Superior temporal gyrus (tissue), 1 donor: ENCODE data around the gene ZFYVE1.
"Not testable (repeated sequence)": the region's sequence is repeated elsewhere in the genome, so short reads cannot be mapped to it uniquely, and the experiment has no call there.

Experiments used
- DNase-seq: peaks from one replicate; pipeline ENCODE4 v3.0.0-alpha.2; 2016; ENCODE audit errors: extremely low spot score

ZFYVE1 gene

GRCh38 chr14:73004641-73005040 lies 22.3 kb downstream of the ZFYVE1 start:
- not testable (repeated sequence) for DNase-seq

- DNase-seq = no peak
Observed at GRCh38 chr14:73003681-73004080, 23.2 kb downstream of the ZFYVE1 start.

DNA sequence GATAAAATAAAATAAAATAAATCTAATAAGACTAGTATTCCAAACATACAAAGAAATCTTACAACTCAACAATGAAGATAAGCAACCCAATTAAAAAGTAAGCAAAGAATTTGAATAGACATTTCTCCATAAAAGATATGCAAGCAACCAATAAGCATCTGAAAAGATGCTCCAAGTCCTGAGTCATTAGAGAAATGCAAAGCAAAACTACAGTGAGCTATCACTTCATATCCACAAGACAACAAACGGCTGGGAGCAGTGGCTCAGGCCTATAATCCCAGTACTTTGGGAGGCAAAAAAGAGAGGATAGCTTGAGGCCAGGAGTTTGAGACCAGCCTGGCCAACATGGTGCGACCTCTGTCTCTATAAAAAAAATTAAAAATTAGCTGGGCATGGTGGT lies 26.8 kb downstream of the ZFYVE1 start:
- DNase-seq = no peak

- no peak for DNase-seq
Observed at GRCh38 chr14:72999316-72999715, 27.6 kb downstream of the ZFYVE1 start.

DNA sequence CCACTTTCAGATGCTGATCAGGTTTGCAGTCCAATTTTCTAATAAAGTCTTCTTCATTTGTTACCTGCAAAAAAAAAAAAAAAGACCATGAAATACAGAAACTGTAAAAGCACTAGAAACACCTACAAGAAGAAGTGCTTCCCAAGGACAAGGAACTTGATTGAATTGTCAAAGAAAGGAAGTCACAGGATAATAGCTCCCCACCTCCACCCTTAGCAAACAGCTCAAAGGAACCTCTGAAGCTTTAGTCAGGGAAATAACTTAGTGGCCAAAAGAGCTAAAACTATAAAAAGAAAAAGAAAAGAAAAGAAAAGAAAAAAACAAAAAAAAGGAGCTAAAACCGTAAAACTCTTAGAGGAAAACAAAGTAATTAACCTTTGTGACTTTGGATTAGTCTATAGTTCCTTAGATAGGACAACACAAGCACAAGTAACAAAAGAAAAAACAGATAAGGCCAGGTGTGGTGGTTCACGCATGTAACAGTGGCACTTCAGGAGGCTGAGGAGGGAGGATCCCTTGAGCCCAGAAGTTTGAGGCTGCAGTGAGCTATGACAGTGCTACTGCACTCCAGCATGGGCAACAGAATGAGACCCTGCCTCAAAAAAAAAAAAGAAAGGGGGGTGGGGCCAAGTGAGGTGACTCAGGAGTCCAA lies 28.5 kb downstream of the ZFYVE1 start:
- DNase-seq = no peak

DNA sequence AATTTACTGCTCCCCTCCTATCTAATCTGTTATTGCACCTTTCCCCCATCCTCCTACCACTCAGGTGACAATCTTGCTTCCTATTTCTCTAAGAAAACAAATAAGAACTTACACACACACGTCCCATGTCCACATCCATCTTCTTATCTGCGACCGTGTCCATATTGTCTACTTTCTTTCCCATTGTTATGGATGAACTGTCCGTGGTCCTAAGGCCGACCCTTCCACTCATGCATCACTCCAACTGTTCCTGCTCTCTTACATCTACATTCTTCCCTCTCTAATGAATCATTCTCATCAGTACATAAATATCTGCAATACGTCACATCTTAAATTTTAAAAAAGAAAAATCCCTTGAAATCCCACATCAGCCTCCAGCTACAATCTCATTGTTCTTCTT lies 30.0 kb downstream of the ZFYVE1 start:
- DNase-seq = no peak

DNA sequence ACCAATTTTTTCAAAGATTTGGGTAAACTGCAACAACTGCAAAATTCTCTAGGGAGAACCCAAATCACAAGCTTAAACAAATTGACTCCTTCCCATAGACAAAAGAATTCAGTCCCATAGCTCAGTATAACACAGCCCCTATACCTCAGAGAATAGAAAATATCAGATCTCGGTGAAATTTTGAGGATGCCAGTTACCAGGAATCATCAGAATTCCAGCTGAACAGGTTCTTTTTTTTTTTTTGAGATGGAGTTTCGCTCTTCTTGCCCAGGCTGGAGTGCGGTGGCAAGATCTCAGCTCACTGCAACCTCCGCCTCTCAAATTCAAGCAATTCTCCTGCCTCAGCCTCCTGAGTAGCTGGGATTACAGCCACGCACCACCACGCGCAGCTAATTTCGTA lies 36.7 kb downstream of the ZFYVE1 start:
- DNase-seq = no peak

DNA sequence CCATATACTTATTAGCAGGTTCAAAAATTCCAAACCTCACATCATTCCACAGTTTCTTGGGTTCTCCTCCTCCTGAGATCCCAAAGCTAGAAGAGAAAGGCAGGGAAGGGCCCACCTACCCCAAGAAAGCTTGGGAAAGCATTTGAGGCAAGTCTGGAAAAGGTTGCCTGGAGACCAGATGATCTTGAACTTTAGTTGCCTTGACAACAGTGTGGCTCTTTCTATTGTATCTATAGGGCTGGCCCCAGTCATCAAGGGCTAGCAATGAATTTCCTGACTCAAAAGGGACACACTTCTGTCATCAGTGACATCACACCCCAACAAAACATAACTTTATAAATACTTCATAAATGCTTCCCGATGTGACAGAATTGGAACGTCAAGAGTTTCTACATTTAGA lies 40.0 kb downstream of the ZFYVE1 start:
- no peak for DNase-seq

DNA sequence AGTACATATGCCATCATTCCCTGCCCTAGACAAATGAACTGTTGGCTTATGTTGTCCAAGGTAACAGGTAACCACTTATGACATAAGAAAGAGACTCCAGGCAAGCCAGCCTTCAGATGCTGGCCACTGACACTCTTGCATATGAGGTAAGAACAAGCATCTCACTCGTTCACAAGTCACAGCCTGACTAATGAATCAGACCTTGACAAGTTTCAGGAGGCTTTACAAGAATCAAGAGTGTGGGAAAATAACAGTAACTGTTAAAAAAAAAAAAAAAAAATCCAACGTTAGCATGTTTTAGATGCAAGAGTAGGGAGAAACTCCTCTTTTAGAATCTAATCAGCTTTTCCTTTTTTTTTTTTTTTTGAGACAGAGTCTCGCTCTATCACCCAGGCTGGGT lies 40.7 kb downstream of the ZFYVE1 start:
- no peak for DNase-seq

- DNase-seq = no peak
Observed at GRCh38 chr14:72982146-72982708, 44.7 kb downstream of the ZFYVE1 start.

DNA sequence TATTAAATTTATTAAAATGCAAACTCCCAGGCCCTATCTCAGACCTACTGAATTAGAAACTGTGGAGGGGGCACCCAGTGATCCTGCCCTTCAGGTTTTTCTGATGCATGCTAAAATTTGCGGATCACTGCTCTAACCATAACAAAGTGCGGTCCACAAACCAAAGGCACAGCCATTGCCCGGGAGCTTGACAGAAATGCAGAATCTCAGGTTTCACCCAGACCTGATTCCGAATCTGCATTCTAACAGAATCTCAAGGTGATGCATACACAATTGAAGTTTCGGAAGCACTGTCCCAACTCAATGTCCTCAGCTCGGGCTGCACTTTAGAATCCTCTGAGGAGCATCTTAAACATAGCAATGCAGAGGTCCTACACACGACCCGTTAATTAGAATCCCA lies 46.0 kb downstream of the ZFYVE1 start:
- no peak for DNase-seq

- no peak for DNase-seq
Observed at GRCh38 chr14:72978856-72979255, 48.0 kb downstream of the ZFYVE1 start.

DNA sequence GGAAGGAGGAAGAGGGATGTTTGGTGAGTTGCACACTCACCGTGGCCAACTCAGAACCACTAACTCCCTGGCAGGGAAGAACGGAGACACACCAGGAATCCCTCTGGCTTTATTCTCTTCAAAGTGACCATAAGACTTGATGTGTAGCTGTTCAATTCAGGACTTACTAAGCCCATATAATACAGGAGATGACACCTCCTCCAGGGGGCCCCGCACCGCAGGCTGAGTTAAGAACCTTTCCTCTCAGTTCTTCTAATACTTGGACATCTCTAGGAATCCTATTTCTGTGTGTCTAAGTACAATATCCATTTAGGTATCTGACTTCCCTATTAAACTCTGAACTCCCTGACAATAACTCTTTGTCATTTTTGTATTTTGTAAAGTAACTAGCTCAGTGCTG lies 51.1 kb downstream of the ZFYVE1 start:
- no peak for DNase-seq

GRCh38 chr14:72974661-72975060 lies 52.2 kb downstream of the ZFYVE1 start:
- no peak for DNase-seq

- DNase-seq = no peak
Observed at GRCh38 chr14:72970824-72971434, 56.0 kb downstream of the ZFYVE1 start.

- DNase-seq = no peak
Observed at GRCh38 chr14:72970058-72970630, 56.8 kb downstream of the ZFYVE1 start.

- no peak for DNase-seq
Observed at GRCh38 chr14:72968316-72968715, 58.6 kb downstream of the ZFYVE1 start.

DNA sequence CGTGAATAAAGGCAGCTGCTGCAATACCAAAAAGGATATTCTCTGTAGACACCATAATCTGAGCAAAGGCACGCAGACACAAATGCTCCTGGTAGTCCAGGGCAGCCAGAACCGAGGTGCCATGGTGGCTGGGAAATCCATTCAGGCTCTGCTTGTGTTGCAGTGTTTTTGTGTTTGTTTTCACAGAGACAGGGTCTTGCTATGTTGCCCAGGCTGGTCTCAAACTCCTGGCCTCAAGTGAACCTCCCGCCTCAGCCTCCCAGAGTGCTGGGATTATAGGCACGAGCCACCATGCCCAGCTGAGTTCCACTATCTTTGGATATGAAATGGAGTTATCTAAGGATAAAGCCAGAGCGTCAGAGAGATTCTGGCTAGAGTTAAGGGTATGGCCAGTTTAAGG lies 60.9 kb downstream of the ZFYVE1 start:
- DNase-seq = no peak

GRCh38 chr14:72965249-72965648 lies 61.7 kb downstream of the ZFYVE1 start:
- no peak for DNase-seq

DNA sequence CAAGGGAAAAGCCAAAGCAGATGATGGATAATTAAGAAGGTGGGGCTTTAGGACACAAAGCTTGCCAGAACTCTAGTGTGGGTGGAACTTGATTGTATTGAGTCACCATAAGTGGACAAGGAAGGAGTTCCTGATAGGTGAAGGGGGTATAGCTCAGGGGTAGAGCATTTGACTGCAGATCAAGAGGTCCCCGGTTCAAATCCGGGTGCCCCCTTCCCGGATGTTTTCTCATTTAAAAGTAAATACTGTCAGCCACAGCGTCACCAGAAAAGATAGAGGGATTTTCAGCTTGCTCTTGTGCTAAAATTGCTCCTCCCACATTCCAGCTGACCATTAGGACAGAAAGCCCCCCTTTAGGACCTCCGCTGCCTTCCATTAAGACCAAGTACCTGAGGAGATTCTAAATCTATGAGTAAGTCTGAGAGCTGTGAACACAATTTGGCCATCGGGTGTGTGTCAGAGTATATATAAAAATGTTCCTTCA lies 64.0 kb downstream of the ZFYVE1 start:
- DNase-seq = no peak

GRCh38 chr14:72962336-72962754 lies 64.6 kb downstream of the ZFYVE1 start:
- DNase-seq = not testable (repeated sequence)

DNA sequence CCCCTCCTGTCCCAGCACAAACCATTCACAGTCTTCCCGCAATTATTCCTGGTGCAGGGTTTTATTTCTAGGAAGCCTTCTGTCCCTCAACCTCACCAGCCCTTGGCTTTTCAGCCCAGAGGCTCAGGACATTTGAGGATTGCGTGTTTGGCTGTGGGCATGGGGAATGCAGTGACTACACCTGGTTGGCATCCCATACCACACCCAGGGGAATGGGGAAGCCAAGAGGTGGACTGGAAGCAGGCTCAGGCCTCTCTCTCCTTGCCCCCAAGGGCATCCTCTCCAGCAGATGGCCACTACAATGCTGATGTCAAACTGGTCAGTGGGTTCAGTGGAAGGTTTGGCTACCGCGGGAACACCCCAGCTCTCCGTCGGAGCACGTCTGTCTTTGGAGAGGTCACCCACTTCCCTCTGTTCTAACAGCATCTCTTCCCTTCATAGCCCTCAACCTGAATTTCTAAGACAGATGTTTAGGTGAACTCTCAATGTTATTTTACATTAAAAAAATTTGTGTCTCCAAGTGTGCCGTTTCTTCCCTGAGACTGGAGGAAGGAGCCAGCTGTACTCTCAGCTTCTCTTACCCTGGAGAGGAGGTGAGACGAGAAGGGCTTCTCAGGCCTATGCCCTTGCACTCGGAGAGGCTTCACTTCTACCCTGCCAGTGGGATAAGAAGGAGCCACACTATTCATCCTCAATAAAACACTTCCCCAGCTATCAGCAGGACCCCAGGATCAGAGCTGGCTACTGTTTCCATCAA lies 65.1 kb downstream of the ZFYVE1 start:
- DNase-seq = no peak
